Activated CD4-positive, alpha-beta T cell treated with anti-CD3 and anti-CD28 coated beads, Interleukin-2, Interleukin-6, amounts not matched to agents 100 ng/mL and 50 ng/mL, durations not matched to agents 16 hours and 8 hours (primary cell): ENCODE data around the gene PKP4.
"Not testable (repeated sequence)": the region's sequence is repeated elsewhere in the genome, so short reads cannot be mapped to it uniquely, and the experiment has no call there.

ENCODE experiments used
- DNase-seq: peaks from one replicate; pipeline ENCODE4 v3.0.0-alpha.2; 2020

PKP4 gene

DNA sequence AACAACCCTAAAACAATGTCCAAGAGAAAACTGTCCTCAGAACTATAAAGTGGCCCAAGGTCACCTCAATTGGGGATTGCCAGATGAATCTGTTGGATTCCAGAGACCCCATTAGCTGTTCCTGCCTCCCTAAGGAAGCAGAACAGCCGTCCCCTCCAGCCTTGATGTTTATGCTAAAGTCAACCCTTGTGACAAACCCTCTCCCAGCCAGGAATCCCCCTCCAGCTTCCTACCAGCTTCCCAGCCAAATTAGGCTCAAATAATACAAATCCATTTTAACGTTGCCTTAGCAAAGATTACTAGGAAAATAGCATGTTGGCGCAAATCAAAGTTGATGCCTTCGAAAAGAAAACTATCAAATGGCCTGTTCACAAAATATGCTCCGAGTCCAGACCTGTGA lies 232.6 kb downstream of the PKP4 start:
- DNase-seq, result no peak

DNA sequence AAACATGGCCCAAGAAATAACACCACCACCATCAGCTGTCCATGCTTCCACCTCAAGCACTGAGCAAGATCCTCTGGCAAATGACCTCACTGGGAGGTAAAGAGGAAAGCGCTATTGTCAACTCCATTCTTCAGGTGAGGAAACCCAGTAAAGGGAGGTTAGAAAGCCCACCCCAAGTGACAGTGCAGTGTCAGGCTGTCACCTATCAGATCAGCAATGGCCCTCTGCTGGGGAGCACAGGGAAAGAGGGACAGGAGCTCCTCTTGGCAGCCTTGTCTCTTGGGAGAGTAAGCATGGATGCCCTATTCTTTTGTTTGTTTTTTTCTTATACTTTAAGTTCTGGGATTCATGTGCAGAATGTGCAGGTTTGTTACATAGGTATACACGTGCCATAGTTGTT lies 234.1 kb downstream of the PKP4 start:
- no peak for DNase-seq

DNA sequence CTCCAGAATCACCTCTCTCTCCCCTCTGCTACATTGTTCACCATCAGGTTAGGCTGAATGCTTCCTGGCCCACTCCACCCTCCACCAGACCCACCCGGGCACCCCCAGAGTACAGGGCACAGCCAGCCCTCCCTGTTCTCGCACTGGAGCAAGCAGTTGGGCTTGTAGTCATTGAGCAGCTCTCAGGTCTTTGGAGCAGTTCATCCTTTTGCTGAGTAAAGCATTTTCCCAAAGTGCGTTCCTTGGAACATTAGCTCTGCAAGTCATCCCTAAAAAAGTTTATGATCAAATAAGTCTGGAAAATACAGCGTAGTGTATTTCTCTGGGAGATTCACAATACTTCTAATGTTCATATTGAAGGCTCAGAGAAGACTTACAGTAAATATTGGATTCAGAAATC lies 234.9 kb downstream of the PKP4 start:
- DNase-seq, result no peak

DNA sequence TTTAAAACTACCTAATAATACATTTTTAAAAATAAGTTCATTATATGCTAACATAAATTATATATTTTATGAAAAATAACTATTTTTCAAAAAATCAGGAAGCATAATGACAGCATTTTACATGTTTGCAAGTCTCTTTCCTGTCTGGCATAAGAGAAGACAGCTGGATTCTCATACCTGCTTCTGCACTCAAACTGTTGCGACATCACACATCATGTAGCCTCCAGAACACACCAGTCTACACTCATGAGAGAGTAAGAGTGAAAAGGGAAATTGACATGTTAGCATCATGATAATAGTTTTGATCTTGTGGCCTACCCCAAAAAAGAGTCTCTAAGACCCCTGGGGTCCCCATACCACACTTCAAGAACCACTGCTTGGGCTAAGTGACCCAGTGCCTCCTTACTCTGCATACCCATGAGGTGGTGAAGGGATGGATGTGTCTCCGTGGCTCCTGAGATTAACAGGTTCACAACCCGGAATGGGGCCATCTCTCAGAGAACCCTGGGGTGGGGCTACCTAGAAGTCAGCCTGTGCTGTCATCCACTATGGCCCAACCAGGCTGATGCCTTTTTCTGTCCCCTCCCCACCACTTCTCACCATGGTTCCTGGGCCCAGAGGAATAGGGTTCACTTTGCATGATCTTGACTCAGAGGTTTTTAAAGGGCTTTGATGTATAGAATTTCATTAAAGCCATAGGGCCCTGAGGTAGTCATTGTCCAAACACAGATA lies 235.8 kb downstream of the PKP4 start:
- no peak for DNase-seq

DNA sequence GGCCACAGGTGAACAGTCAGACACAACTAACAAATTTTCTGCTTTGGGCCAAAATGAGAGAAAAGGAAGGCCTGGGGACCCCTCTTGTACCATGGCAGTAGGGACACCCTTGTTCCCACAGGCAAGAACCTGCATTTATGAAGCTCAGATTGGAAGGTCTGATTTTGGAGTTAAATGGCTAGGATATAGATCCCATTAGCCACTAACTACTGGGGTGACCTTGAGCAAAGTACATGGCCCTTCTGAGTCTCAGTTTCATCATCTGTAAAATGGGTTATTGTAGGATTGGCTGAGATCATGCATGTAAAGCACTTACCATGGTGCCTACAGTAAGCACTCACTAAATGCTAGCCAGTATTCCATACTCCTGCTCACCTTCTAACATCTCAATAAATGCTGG lies 236.7 kb downstream of the PKP4 start:
- no peak for DNase-seq

DNA sequence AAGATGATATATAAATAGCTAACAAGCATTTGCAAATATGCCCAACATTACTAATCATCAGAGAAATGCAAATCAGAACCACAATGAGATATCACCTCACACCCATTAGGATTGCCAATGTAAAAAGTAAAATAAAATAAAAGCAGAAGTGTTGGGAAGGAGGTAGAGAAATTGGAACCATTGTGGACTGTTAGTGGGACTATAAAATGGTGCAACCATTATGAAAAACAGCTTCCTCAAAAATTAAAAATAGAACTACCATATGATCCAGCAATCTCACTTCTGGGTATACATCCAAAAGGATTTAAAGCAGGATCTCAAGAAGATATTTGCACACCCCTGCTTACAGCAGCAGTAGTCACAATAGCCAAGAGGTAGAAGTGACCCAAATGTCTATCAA lies 238.6 kb downstream of the PKP4 start:
- DNase-seq, result no peak

DNA sequence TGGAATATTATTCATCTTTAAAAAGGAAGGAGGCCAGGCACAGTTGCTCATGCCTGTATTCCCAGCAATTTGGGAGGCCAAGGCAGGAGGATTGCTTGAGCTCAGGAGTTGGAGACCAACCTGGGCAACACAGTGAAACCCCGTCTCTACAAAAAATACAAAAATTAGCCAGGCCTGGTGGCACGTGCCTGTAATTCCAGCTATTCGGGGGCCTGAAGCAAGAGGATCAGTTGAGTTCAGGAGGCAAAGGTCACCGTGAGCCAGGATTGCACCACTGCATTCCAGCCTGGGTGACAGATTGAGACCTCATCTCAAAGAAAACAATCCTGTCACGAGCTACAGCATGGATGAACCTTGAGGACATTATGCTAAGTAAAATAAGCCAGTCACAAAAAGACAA lies 239.0 kb downstream of the PKP4 start:
- DNase-seq, result not testable (repeated sequence)

DNA sequence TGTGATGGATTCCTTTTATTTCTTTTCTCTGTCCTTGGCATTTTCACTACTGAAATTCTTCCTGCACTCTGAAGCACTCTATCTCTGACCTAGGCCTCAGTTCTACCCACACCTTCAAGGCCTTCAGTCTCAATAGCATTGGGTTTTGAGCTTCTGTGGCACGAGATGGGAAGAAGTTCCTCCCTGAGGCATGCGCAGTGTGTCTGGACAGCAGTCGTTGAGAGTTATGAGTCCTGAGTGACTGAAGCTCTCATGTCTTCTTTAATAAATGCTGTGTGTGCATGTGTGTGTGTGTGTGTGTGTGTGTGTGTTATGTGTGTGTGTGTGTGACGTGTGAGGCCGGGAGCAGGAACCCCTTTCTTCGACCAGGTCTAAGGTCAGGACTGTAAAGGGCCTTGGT lies 242.6 kb downstream of the PKP4 start:
- DNase-seq, result no peak

DNA sequence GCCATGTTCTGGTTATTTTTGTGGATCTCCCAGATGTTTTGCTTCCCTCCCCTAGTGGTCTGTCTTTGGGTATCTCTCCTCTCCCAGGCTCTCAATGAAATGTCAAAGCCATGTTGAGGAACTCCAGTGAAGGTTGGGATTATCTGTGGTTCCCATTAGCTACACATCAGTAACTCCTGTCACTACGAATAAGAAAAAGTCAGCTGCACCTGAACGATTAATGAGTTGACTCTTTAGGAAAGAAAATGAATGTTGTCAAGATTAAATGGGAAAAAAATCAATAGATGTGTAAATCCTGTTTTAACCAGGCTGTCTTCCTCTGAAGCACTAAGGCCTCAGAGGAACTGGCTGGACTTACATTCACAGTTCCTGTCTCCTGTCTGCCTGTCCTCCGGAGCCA lies 244.3 kb downstream of the PKP4 start:
- no peak for DNase-seq

DNA sequence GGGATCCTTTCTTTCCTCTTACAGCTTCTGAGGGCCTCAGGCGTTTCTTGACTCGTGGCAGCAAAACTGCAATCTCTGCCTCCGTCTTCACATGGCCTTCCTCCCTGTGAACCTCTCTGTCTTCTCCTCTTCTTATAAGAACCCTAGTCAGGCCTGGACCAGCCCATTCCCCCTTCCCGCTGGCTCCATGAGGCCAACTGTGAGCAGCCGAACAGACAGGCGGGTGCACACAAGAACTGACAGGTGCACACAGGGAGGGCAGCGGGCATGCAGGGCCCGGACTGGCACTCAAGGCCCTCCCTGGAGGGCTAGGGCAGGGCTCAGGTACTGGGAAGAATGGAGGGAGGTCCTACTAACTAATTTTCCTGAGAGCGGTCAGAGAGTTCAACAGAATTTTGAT lies 246.0 kb downstream of the PKP4 start:
- no peak for DNase-seq

DNA sequence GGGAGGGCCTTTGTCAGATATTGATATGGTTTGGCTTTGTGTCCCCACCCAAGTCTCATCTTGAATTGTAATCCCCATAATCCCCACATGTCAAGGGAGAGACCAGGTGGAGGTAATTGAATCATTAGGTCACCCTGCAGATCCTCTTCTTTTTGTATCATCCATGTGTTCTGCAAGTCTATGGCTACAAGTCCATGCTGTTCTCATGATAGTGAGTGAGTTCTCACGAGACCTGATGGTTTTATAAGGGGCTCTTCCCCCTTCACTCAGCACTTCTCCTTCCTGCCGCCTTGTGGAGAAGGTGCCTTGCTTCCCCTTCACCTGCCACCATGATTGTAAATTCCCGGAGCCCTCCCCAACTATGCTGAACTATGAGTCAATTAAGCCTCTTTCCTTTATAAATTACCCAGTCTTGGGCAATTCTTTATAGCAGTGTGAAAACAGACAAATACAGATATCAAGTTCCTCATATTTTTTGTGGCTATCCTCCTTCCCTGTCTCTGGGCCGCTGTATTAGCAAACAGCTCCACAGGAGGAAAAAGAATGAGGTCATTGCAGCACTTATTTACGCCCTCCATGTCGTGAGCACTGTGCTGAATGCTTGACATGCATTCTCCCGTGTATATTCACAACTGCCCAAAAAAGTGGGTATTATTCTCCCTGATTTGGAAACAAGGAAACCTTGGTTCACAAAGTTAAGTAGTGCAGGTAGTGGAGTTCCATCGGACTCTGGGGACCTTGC lies 248.1 kb downstream of the PKP4 start:
- not testable (repeated sequence) for DNase-seq

DNA sequence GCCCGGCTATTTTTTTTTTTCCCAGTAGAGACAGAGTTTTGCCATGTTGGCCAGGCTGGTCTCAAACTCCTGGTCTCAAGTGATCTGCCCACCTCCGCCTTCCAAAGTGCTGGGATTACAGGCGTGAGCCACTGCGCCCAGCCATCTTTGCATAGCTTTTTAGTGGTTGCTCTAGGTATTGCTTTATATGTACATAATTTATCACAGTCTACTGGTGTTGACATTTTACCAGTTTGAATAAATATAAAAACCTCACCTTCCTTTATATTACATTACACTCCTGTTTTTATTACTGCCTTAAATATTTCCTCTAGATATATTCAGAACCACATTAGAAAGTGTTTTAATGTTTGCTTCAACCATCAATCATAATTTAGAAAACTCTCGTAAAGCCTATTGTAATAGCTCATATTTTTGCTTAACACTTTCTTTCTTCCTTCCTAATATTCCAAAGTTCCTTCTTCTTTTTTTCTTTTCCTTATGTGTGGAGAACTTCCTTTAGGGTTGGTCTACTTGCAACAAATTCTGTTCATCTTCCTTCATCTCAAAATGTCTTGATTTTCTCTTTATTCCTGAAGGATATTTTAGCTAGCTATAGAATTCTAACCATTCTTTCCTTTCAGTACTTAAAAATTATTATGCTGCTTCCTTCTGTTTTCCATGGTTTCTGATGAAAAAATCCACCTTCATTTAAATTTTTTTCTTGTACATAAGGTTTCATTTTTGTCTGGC lies 256.2 kb downstream of the PKP4 start:
- DNase-seq, result no peak

DNA sequence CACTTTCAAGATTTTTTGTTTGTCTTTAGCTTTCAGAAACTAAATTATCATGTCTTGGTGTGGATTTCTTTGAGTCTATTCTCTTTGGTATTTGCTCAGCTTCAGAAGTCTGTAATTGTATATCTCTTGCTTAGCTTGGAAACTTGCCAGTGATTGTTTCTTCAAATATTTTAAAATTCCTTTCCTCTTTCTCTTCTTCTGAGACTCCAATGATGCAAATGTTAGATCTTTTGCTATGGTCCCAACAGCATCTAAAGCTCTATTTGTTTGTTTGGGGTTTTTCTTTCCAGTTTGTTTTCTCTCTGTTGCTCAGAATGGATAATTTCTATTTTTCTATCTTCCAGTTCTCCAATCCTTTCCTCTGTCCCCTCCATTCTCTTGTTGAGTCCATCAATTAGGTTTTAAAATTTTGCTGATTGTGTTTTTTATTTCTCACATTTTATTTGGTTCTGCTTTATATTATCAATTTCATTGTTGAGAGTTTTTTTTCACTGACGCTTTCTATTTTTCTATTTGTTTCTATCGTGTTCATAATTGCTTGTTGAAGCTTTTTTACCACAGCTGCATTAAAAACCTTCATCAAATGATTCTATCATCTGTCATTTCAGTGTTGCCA lies 256.9 kb downstream of the PKP4 start:
- no peak for DNase-seq

DNA sequence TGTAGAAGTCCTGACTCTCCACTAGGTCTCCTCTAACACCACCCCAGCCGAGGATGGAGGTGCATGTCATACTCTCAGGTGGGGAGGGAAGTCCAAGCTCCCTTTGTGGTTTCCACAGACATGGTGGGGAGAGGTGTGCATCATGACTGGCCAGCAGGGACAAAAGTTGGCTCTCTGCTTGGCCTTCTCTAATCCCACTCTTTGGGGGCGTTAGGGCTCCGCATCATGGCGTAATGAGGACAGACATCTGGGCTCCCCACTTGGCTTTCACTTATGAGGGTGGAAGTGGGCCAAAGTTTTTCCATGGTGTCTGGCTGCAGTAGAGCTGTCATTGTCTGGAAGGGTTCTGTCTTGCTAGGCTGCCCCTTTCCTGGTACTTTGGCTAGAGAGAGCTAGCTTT lies 257.7 kb downstream of the PKP4 start:
- DNase-seq, result no peak

DNA sequence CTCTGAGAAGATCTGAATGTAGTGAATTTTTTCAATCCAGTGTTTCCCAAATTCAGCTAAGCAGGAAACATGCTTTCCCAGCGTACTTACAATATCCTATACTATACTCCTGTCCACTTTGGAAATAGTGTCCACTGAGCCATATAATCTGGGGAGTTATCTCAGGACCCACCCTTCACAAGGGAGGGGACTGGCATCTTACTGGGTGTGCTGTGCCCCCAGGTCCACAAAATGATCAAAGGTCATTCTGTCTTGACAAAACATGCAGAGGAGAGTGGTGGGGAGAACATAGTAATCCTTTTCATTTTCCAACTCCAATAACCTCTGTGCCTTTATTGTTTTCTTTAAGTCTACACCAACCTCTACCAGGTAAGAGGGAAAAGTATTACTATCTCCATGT lies 258.6 kb downstream of the PKP4 start:
- DNase-seq, result no peak

DNA sequence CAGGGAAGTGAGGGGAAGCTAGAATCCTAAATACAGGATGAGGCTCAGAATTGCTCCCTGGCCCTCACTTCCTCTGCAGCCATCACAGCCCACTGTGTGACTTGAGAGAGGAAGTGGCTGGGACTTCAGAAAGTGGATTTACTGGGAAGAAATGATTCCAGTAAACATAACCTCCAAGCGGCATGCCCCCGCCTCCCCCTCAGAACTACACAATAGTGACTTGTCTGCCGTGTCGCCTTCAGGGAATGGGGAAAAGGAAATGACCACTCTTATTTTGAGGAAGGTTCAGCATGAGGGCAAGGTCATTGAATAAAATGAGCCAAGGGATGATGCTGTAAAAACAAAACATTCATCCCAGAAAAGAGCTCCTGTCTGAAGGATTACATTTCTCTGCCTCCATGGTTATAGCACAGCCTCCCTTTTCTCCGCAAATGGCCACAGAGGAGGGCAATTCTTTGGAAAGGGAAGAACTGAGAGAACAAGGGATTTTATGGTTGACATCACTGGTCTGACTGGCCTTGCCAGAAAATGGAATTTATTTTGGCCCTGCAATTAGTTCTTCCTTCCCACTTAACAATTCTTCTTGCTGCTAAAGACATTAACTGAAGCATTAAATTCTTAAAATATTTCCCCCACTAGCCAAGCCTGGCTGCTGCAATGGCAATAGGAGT lies 259.5 kb downstream of the PKP4 start:
- no peak for DNase-seq

DNA sequence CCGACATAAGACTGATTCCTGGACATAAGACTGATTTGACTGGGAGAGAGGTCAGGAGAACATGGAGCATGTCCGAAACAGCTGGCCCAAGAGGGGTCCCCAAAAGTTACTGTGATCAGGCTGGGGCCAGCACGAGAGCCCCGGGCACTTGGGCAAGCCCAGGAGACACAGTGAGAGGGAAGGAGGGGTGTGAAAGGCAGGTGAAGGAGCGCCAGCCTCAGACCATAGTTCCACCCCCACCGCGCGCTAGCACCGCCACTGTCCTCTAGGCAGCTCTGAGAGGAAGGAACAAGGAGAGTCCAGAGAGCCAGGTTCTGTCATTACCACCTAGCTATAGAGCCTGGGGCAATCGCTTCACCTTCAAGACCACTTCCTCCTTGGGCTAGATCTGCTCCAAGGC lies 260.2 kb downstream of the PKP4 start:
- DNase-seq, result no peak

DNA sequence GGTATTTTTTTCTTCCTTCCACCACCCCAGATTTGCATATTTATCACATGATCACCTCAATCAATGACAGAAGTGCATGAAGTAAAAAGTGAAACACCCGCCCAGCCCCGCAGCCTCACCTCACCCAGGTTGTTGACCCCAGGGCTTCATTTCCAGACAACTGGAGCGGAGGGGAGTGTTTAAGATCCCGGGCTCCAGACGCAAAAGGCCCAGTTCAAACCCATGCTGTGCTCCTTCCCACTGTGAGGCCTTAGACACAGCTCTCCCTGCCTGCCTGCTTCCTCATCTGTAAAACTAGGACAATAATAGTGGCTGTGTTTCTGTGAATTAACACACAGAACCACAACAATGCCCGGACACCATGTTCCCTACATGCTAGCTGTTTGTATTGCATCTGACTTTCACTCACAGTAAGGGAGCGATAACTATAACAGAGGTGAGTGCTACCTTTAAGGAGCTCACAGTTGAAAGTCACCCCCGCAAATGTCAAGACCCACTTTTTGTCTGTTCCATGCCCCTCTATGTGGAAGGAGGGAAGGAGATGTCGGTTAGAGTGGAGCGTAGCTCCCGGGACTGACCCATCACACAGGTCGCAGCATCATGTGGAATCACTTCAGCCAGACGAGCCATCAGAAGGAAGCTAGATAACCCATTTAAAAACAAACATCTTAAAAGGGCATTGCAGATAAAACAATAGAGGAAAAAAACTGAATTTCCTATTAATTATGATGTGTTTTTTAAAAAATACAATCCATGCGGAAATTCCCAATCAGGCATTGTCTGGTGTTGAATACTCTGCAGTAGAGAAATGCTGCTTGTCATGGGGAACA lies 260.8 kb downstream of the PKP4 start:
- no peak for DNase-seq

DNA sequence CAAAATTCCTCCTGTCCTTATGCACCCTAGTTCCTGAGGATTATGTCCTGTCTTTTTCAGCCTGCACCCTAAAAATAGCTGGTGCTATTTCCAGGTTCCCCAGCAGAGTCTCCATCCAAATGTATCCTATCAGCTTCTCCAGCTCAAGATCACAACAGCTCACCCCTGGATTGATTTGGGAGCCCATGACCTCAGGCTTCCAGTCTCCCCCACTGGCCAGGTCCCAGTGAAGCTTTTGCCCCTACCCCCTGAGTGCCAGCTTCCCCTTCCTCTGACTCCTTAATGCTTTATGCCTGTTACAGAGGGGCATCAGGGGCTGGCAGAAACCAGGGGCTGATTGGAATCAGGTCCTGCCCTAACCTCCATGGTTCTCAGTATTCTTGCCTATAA lies 261.4 kb downstream of the PKP4 start:
- no peak for DNase-seq

DNA sequence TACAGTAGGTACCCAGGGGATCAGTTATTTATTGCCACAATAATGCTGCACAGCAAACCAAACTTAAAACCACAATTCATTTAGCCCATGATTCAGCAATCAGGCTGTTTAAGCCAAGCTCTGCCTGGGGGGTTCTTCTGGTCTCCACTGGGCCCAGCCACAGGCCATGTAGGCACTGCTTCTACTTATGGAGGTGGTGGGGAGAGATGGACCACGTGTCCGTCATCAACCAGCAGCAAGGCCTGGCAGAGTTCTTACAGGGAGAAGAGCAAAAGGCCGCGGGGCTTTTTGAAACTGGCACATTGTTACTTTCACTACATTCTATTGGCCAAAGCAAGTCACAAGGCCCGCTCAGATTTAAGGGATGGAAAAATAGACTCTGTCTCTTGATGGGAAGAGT lies 262.1 kb downstream of the PKP4 start:
- no peak for DNase-seq

DNA sequence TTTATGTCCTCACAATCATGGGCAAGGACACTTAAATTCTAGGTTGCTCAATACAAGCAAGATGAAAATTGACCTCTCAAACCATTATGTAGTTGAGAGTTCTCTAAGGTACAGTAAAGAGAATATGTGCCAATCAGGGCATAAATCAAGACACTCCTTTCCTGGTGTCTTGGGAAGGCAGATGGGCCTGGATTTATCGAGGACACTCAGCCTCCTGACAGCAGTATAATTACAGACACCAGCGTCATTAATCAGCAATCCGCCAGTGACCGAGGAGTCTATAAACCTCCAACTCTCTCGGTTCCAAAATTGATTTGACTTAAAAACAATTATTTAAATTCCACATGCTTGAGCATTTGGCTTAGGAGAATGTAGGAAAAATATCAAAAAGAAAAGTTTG lies 262.7 kb downstream of the PKP4 start:
- DNase-seq, result no peak
